GM19023 (cell line): ENCODE data around the gene TIFAB.

Source experiments
- ATAC-seq: cut with Tn5 transposase; IDR thresholded peaks from one replicate; pipeline ENCODE4 v1.9.1; 2021; ENCODE audit warnings: mild to moderate bottlenecking, moderate library complexity; ENCODE audit not compliant: unreplicated experiment

The TIFAB gene

DNA sequence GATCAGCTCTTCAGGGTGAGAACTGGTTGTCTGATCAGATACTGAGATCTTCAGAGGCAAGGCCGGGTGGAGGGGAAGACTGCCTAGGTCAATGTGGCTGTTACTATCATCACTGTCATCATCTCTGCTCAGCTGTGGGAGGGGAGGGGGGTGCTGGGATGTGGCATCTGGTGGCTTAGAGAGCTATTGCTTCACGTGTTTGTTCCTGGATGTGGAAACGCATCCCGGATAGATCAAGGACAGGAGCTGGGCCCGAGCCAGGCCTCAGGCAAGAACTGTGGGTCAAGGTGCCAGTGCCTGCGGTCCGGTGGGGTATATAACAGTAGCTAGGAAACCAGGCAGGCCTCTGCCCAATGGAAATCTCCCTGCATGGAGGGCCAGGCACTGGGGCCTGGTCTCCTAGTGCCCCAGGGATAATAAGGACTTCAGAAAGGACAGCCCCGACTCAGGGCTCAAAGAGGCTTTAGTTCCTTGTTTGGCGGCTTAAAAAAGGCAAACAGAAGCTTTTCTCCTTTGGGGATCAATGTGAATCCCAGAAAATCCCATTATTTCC lies 30.3 kb upstream of the TIFAB start:
- no peak for ATAC-seq

DNA sequence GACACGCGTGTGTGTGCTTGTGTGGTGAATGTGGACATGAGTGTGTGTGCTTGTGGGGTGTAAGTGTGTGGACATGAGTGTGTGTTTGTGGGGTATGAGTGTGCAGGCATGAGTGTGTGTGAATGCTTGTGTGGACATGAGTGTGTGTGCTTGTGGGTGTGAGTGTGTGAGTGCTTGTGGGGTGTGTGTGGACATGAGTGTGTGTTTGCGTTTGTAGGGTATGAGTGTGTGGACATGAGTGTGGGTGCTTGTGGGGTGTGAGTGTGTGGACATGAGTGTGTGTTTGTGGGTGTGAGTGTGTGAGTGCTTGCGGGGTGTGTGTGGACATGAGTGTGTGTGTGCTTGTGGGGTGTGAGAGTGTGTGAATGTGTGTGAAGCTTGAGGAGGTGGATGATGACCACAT lies 29.8 kb upstream of the TIFAB start:
- no peak for ATAC-seq

- no peak for ATAC-seq
Measured at GRCh38 chr5:135481387-135481786, 29.2 kb upstream of the TIFAB start.

DNA sequence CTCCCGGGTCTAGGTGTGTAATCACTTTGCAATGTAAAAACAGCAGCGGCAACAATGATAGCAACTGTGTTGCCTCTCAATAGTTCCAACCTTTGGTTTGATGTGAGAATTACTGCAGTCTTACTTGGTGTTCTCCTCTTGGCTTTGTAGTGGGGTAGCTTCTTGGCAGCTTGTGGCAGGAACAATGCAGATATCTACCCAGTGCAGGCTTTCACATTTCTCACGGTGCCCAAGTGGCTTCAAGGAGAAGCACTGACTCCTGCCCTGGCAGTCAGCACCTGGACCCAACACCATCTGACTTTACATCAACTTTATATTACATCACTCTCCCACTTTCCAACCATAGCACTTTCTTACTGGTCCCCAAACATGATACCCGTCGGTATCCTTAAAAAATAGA lies 28.4 kb upstream of the TIFAB start:
- ATAC-seq = no peak

- ATAC-seq = no peak
Measured at GRCh38 chr5:135478938-135479337, 26.8 kb upstream of the TIFAB start.

DNA sequence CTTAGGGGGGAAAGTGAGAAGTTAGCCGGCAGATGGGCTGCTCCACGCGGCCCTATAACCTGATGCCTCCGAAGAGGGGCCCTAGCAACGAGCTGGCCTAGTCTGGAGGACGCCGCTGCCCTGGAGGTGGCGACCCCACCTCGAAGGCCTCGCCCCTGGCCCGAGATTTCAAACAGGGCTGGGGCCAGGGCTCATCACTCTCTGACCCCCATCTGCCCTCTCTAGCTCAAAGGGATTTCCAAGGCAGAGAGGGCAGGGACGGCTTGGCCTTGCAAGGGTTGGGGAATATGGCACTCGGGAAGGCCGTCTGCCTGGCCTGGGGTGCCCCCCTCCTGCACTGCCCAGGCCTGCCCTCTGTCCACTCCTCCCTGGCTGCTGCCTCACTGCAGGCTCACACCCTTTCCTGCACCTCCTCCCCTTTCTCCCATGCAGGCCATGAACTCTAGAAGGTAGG lies 25.5 kb upstream of the TIFAB start:
- no peak for ATAC-seq

DNA sequence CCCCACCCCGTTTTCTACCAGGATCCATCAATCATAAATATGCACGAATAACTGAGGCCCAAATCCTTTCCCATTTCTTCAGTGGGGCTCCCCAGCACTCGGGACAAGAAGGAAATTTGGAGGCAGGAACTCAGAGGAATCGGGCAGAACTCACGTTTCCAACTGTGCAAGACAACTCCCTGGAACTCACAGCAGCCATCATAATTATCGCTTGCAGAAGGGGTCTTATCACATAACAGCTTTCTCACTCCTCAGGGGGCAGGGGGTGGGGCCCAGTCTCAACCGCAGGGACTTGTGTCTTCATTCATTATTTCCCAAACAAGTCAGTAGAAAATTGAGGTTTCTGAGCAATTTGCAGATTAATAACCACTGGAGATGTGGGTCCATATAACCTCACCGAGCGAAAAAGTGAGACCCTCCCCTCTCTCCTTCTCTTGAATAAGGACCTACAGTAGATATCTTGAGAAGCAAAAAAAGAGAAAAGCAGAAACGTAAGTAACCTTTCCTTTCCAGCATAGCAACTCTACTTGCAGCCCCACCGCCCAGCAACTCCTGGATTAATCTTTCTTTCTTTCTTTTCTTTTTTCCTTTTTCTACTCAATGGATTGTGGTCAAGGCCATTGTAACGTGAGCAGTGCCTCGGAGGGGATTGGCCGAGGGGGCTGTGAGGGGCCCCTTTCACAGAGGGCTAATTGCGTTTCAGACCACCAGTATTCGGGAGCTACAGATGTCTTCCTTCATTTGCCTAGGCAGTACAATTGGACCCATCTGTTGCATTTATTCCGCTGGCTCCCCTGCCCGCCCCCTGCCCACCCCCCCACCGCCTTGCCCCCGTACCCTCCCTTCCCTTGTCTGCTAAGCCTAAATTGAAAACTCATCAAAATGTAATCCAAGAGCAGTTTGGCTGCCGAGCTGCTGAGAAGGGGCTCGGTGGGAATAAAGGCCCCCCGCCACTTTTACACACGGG lies 24.7 kb upstream of the TIFAB start:
- no peak for ATAC-seq

DNA sequence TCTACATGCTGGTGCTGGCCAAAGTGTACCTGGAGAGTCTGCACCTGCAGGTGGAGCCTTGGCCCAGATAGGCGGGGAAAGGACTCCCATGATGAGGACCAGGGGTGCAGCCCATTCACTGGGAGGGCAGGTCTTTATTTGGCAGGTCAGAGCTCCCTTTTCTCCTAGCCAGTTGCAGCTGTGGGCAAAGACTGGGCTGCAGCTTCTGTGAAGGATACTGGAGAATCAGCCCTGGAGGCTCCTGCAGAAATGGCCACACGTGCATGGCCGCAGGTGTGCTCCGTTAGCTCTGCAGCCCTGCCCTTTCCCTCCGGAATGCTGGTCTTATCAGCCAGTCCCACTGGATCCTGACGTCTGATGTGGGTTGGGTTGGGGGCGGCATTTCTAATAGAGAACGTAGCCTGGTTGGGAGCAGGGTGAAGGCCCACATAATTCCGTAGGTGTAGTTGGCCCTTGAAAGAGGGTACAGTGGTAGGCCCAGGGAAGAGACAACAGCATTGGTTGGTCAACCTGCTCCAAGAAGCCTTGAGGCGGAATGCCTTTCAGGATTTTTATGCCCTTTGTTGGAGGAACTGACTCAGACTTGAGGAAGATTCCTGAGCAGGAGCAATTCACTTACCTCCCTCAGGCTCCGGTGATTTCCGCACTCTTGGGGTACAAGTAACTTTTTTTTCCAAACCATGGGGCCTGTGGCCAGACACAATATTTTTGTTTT lies 22.0 kb upstream of the TIFAB start:
- no peak for ATAC-seq

DNA sequence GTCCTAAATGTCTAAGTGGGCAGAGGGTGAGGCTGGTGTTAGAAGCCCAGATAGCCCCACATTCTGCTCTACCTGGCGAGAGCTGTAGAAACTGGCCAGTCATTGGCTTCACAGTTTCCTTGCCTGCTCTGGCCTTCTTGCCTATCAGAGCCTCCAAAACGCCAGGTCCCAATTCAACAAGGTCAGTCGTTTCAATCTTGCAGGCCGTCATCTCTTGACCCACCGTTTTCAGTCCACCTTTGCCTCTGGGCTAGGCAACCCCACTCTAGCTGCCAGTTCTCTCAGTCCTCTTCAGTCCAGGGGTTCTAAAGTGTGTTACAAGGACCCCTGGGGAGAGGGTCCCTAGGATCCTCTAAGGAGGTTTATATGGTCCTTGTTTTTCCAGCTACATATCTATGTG lies 20.0 kb upstream of the TIFAB start:
- ATAC-seq = no peak

DNA sequence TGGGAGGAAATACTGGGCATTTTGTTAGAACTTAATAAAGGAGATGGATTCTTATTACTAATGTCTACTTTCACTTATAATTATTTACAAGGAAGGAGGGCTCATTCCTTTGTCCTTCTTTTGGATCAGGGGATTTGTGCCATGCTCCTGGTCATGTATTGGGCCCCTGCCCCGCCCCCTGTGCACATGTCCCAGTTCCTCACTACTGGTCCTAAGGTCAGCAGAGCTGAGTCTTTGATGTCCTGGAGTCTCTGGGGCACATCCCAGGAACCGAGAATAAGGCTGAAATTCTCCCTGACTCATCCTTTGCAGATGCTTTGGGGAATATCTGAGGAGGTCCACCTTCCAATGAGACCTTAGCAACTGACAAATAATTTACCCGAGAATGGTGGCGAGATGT lies 19.6 kb upstream of the TIFAB start:
- no peak for ATAC-seq

GRCh38 chr5:135469911-135470310 lies 17.8 kb upstream of the TIFAB start:
- ATAC-seq = no peak

- no peak for ATAC-seq
Measured at GRCh38 chr5:135468541-135468940, 16.4 kb upstream of the TIFAB start.

DNA sequence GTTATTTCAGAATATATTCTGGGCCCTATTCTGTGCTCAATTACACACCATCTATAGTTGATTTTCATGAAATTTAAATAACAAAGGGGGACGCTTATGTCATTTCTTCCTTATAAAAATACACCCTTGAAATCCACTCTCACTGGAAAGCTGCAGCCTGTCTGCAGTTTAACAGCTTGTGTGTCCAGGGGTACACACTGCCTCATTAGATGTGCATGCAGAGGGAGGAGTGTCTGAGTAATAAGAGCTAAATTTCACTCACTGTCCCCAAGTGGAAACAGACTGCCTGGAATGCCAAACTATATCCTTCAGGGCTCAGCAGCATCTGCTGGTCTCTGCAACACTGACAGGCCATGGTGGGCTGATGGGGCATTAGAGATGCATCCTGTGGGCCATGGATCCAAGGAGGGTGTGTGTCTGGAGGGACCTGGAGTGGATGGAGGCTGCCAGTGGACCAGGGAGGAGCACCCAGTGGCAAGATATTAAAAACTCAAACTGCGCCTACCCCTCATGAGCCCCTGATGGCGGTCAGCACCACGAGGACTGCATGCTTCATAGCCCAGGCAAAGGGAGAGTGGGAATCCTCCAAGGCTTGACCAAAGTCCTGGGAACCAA lies 15.8 kb upstream of the TIFAB start:
- no peak for ATAC-seq

- no peak for ATAC-seq
Measured at GRCh38 chr5:135467051-135467625, 15.0 kb upstream of the TIFAB start.

DNA sequence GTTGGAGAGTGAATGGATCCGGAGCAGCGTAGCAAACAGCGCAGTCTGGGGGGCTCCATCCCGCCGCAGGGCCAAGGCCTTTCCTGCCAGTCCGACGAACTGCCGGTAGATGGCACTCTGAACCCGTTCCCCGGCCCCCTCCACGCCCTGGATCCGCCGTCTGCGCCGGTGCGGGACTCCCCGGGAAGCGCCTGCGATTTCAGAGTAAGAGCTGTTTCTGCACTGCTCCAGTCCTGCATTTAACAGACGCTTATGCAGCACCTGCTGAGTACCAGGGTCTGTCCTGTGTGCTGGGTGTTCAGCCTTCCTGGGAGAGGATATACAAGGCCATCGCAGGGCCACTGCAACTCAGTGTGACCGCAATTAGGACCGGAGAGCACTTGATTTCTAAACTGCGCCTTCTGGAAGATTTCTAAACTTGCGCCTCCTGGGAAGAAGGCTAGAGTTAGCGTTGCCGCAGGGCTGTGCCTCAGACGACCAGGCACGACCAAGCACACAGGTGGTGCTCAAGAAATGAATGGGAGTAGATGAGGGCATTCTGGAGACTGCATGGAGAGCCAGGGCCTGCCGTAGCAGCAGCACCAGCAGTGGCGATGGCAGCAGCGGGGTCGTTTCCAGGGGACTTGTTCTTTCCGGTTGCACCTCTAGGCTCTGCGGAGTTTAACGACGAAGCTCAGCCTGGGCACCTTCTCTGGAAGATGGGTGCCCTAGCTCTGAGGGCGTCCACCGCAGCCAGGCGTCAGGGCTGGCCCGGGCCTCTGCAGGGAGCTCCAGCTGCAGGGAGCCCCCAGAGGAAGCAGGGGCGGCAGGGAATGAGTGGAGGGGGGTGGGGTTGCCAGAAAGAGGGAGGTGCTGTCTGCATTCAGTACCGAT lies 14.3 kb upstream of the TIFAB start:
- peak; percentile 75 for ATAC-seq

DNA sequence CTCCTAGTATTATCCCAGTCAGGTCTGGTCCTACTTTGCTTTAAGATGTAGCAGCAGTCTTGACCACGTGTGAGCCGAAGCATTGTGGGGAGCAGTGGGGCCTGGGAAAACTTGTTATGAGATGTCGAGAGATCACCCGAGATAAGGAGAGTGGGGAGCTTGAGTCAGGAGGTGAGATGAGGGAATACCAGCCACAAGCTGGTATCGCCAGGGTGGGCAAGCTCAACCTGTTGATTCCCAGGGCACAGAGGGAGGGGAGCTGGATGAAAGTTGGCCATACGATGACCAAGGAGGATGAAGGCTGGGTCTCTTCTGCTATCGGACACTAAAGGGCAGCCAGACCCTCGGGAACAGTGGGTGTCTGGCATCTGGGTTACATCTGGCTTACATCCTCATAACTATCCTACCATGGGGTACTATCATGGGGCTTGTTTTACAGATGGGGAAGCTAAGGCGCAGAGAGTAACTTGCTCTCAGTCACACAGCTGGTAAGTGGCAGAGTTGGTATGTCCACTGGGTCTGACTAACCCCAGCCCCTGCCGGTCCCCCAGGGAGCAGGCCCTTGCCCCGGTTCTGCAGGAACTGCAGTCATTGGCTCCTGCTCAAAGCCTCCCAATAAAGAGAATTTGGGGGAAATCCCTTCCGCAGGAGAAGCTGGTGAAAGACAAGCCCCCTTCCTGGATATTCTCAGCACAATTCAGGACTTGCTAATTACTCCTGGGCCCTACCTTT lies 13.4 kb upstream of the TIFAB start:
- ATAC-seq = no peak

DNA sequence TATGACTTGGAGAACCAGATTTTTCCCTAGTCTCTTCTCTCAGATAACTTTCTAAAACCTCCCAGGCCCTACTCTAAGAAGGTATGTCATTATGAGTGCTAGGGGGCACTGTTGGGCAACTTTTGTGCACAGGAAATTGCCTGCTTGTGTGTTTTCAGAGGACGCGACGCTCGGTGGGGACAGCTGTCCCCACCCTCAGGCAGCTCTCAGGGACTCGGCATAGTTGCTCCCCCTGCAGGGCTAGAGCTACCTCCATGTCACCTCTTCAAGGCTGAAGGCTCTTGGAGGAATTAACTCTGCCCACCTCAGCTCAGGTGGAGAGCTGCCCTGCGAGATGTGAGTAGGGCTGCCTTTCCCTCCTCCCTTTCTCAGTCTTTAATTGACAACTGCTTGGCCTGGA lies 10.2 kb upstream of the TIFAB start:
- ATAC-seq = peak; percentile 40

GRCh38 chr5:135461481-135462151 lies 9.5 kb upstream of the TIFAB start:
- no peak for ATAC-seq
